Embryonic facial prominence (tissue), 1 donor: ENCODE data around the gene PLSCR3.

Experiments
- DNase-seq: peaks from one replicate; pipeline ENCODE4 v3.0.0-alpha.2; 2016; ENCODE audit errors: extremely low spot score

PLSCR3 gene

DNA sequence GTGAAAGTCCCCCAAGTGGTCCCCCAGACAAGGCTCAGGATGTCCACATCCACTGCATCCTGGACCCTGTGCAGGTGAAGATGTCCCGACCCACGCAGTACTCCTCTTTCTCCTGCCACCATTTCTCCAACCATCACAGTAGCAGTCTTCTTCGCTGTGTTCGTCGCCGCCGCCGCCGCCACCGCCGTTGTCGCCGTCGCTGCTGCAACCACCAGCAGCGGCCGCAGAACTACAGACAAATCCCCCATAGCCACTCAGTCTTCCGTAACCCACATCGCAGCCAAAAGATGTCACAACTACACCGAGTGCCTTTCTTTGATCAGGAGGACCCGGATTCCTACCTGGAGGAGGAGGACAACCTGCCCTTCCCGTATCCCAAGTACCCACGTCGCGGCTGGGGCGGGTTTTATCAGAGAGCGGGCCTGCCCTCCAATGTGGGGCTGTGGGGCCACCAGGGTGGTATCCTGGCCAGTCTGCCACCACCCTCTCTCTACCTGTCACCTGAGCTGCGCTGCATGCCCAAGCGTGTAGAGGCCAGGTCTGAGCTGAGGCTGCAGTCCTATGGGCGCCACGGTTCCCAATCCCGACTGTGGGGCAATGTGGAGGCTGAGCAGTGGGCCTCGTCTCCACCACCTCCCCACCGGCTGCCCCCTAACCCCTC, 32.0 kb upstream of the PLSCR3 start:
- no peak for DNase-seq

DNA sequence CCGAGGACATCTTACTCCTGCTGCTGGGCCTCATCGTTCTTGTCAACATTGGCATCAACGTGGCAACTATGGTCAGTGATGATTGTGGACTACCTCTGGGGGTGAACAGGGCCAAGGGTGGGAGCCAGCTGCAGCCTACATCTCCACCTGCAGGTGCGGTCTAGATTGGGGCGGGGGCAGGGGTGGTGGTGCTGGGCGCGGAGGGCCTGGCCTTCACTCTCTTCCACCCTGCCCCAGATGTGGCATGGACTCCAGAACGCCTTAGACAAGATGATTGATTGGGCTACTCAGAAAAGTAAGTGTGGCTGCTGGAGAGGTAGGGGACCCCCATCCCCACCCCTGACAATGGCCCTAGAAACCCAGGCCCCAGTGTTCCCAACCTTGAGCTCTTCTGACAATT, 31.4 kb upstream of the PLSCR3 start:
- no peak for DNase-seq

DNA sequence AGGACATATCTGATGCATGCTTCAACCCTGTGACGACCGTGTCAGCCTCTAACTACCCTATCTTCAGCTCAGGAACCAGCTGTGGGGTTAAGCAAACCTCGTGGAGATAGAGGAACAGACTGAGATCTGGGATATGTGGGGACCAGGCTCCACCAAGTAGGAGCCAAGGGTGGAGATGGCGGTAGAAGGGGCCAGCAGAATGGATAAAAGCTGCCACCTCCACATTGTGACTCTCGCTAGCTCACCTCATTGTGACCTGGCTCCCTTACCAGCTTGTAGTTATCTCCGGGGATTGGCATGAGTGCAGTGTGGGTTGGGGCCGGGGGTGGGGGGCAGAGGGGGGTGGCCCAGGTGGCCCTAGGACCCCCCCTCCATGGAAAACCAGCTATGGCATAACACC, 31.0 kb upstream of the PLSCR3 start, which contains the start of gene SPEM2:
Gene SPEM2 (plus strand): TSS at position 301 of the 400 bp plus-strand sequence. CDS start 73 bp downstream, at position 374.
- no peak for DNase-seq

DNA sequence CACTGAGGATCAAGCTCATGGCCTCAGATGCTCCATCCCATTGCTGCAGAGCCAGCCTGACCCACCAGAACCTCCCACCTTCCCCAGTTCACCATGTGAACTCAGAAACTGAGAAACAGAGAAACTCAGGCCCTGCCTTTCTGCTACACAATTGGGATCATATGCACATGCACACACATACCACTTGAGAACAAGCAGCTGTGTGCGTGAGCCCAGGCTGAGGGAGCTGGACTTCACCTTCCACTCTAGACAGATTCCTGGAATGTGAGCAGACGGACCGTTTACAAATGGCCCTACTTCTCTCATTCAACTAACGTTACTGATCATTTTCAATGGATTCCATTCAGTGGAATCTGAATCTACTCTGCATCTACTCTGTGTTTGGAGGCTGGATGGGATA, 29.4 kb upstream of the PLSCR3 start:
- DNase-seq, result no peak

DNA sequence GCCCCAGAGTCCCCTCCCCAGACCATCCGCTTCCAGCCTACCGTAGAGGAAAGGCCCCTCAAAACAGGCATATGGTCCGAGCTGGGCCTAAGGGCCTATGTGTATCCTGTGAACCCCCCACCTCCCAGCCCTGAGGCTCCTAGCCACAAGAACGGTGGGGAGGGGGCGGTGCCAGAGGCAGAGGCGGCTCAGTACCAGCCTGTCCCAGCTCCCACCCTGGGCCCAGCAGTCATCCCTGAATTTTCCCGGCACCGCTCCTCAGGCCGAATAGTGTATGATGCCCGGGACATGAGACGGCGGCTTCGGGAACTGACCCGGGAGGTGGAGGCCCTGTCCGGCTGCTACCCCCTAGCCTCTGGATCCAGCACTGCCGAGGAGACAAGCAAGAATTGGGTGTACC, 26.9 kb upstream of the PLSCR3 start:
- no peak for DNase-seq

DNA sequence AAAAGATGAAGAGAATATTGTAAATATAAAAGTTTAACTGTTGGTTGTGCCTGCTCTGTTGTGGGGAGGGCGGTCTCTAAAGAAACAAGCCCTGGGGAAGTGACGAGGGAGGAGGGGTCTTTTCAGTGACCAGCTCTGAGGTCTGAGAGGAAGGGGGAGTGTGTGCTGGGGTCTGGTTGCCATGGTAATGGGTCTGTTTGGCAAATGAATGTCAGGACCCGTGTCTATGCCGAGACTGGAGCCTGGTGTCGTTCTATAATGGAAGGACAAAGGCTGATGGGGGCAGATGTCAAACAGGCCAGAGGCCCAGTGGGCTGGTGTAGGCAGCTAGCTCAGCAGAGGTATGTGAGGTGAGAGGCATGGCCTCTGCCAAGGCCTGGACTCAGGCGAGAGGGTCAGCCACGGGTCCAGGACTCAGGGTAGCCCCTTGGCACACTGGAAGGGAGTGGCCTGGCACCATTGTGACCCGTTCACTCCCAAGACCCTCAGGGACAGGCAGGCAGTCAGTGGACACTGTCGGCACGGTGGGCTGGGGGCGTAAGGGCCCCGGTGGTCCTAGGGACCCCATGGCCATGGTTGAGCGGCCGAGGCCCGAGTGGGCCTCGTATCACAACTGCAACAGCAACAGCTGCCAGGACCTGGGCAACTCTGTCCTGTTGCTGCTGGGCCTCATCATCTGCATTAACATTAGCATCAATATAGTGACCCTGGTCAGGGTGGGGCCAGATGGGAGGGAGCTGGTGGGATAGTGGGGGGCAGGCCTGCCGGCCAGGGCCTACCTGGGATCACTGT, 25.7 kb upstream of the PLSCR3 start, which contains the start of gene SPEM1:
Gene SPEM1 (plus strand): TSS at position 506 of the 792 bp plus-strand sequence. CDS start 61 bp downstream, at position 567.
- no peak for DNase-seq

DNA sequence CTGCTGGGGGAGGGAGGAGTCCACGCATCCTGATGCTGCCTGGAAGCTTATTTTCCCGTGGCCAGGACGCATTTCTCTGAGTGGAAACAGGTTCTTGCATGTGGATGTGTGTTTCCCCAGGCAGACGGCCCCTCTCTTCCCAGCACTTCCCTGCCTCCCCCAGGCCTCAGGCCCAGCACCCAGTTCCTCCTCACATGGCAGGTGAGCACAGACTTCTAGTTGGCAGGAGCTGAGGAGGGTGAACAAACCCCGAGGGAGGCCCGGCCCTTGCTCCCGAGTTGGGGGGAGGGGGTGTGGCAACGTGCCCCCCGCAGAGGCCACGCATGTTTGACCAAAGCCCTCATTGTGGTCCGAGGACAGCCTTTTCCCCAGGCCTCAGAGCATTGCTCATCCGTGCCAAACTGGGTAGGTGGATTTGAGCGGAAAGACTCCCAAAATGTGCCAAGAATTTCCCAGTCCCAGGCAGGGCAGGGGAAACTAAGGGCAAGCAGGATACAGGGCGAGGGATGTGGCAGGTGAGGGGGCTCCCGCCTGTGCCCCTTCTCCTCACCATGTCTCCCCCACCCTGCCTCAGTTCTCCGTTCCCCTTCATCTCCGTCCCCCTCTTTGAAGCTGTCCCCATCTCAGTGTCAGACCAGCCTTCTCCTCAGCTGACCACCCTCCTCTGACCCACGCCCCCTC, 24.3 kb upstream of the PLSCR3 start:
- no peak for DNase-seq

DNA sequence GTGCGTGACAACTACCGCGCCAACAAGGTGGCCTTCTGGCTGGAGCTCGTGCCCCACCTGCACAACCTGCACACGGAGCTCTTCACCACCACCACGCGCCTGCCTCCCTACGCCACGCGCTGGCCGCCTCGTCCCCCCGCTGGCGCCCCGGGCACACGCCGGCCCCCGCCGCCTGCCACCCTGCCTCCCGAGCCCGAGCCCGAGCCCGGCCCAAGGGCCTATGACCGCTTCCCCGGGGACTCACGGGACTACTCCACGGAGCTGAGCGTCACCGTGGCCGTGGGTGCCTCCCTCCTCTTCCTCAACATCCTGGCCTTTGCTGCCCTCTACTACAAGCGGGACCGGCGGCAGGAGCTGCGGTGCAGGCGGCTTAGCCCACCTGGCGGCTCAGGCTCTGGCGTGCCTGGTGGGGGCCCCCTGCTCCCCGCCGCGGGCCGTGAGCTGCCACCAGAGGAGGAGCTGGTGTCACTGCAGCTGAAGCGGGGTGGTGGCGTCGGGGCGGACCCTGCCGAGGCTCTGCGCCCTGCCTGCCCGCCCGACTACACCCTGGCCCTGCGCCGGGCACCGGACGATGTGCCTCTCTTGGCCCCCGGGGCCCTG, 22.8 kb upstream of the PLSCR3 start:
- DNase-seq, result no peak

DNA sequence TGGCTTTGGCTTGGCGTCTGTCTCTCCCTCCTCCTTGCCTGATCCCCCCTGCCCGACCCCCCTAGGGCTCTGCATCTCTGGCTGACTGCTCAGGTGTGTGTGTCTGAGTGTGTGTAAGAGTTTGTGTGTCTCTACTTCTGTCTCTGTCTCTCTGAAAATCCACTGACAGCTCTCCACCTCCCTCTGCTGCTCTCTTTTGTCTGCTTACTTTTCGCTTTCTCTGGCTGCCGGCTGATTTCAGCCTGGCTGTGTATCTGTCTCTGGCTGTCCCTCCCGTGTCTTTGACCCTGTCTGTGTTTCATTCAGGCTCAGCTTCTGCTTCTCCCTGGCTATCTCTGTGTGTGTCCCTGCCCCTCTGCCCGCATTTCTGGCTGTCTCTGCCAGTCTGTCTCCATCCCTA, 22.0 kb upstream of the PLSCR3 start:
- no peak for DNase-seq

DNA sequence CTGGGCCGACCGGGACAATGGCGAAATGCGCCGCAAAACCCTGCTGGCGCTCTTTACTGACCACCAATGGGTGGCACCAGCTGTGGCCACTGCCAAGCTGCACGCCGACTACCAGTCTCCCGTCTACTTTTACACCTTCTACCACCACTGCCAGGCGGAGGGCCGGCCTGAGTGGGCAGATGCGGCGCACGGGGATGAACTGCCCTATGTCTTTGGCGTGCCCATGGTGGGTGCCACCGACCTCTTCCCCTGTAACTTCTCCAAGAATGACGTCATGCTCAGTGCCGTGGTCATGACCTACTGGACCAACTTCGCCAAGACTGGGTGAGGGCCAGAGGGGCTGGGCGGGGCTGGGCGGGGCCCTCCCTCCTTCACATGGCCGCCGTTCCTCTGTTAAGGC, 21.5 kb upstream of the PLSCR3 start:
- DNase-seq, result no peak

DNA sequence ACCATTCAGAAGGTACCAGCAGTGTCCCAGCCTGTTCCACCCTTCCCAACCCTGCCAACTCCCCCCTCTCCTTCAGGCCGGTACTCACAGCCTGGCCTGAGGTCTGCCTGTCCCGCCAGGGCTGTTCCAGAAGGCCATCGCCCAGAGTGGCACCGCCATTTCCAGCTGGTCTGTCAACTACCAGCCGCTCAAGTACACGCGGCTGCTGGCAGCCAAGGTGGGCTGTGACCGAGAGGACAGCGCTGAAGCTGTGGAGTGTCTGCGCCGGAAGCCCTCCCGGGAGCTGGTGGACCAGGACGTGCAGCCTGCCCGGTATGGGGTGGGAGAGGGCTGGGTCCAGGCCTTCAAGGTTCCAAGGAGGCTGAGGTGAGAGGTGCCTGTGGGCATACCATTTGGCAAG, 20.5 kb upstream of the PLSCR3 start:
- no peak for DNase-seq

DNA sequence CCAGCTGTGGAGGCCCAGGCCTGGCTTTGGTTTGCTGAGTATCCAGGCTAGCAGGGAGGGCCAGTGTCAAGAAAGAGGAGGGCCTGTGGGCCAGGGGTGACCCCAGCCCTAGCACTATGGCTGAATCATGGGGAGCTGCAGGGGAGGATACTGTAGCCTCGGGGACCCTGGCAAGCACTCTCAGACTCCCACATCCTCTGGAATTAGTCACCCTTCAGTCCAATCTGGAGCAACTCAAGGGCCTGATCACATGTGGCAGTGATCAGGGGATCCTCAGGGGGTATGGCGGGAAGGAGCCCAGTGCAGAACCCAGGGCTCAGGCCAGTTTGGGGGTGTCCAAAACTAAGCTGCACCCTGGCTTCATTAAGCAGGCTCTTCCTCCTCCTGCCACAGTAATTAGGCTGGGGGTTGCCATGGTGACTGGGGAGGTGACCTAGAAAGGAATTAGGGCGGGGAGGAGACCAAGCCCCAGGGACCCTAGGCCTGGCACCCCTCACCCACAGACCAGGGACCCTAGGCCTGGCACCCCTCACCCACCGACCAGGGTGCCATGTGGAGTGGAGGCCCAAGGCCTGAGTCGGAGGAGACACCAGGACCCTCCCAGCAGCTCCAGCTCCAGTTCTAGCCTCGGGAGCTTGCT, 19.1 kb upstream of the PLSCR3 start:
- DNase-seq, result no peak

DNA sequence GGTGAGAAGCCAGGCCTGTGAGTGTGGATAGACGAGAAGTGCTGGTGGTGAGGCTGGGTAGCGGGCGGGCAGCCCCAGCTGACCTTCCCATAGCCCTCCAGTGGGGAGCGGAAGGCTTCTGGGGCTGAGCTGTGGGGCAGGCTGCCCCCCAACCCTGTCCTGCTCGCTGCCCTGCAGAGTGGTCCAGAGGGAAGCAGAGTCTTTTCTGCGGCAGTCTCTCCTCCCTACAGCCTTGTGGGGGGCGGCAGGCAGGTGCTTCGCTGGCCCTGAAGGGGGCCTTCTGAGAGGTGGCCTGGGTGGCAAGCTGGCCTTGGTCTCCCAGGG, 17.1 kb upstream of the PLSCR3 start:
- no peak for DNase-seq

DNA sequence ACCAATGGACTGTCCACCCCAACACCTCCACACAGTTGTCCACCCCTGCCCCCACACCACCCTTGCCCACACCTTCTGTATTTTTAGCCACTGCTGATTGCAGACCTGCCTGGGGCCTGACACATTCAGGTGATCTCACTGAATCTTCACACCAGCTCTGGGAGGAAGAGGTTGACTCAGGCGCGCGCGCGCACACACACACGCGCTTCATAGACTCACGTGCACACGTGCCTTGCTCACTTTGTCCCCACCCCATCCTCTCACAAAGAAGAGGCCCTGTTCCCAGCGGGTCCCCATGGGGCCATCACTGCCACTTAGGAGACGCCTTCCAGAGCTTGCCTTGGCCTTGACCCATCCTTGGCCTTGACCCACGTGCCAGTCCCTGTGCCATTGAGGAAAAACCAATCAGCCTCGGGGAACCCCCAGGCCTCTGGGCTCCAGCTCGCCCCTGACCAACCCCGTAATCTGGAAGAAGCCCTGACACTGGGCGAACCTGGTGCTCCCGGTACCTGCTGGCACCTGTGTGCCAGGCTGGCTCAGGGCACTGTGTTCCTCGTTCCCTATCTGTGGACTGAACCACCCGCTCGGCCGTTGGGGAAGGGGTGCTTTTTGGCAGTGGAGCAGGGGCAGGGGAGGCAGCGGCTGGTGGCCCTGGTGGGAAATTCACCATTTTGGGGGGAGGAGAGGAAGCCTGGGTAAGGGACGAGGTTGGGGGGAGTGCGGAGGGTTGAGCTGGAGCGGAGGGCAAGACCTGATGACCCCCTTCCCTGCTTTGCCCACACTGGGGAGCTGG, 16.5 kb upstream of the PLSCR3 start:
- no peak for DNase-seq

DNA sequence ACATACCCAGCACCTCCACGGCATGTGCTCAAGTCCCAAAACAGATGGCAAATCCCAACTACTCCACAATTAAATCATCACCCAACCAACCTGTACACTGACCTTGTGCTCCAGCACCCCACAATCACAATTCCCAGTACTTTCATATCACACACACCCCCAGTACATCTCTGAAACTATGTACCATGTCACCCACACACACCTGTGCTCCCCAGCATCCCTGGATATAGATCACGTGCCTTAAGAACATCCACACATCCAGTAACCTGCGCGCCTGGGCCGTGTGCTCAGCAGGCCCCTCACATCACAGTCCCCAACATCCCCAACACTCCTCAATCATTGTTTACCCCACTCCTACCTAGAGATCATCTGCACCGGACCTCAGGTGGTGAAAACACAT, 15.4 kb upstream of the PLSCR3 start:
- DNase-seq, result no peak

DNA sequence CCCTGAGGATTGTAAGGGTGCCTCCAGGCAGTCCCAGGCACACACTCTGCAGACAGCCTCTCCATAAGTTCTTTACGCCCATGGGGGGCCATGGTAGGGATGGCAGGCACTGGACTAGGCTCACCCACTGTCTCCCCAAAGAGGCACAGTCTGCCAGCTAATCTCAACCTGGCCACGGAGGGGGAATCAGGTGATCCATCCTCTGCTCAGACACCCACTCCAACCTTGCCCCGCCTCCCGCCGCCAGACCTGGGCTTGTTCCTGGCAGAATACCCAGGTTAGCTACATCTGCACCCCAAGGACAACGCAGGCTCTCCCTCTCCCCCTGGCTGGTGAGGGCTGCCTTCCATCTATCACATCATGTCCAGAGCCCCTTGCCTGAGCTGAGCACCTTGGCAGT, 14.5 kb upstream of the PLSCR3 start:
- no peak for DNase-seq

DNA sequence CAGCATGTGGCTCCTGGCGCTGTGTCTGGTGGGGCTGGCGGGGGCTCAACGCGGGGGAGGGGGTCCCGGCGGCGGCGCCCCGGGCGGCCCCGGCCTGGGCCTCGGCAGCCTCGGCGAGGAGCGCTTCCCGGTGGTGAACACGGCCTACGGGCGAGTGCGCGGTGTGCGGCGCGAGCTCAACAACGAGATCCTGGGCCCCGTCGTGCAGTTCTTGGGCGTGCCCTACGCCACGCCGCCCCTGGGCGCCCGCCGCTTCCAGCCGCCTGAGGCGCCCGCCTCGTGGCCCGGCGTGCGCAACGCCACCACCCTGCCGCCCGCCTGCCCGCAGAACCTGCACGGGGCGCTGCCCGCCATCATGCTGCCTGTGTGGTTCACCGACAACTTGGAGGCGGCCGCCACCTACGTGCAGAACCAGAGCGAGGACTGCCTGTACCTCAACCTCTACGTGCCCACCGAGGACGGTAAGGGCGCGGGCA, 14.0 kb upstream of the PLSCR3 start:
- DNase-seq, result no peak

DNA sequence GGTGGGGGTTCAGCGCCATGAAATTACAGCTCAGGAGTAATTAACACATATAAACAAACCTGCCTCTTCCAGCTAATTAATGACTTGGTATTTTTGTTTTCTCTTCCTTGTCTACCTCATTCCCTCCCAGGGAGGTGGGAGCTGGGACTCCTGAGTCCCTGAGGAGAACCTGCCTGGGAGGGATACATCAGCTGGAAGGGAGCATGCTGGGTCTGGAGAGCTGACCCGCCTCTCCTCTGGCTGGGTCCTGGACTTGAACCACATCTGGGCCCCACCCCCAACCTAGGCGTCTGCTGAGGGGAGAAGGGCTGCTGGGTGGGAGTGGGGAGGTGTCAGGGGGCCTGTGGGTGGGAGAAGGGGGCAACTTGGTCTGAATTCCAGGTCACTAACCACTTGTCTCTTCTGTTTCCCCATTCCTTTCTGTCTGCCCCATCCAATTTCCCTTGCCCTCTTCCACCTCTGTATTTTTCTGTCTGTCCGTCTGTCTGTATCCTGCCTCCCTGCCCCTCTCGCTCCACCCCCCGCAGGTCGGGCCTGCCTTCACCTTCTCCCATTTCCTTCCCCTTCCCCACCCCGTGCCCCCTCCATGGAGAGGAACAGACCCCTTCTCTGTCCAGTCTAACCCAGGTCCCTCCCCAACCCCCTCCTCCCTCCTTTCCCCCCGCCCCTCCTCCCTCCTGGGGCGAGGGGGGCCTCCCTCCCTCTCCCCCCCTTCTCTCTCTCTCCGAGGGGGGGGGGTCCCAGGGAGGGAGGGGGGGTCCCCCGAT, 13.3 kb upstream of the PLSCR3 start, which contains the start of gene NLGN2:
Gene NLGN2 (plus strand): TSS at position 361 of the 767 bp plus-strand sequence. CDS start 411 bp downstream, outside the sequence.
- no peak for DNase-seq

DNA sequence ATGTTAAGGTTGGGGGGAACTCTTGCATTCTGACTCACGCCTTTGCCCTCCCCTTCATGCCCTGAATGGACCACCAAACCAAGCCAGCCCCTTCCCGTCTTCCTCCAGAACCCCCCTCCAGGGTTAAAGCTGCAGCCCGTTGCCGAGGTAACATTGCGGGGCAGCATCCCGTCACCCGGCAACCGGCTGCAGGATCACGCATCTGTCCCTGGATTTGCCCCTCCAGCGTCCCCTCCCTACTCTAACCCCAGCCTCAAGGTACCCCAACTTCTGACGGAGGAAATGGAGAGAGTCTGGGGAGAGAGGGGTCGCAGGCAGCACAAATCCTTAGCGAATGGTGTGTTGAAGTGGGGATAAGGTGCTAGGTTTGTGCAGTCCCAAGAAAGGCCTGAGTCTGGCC, 12.8 kb upstream of the PLSCR3 start:
- no peak for DNase-seq

DNA sequence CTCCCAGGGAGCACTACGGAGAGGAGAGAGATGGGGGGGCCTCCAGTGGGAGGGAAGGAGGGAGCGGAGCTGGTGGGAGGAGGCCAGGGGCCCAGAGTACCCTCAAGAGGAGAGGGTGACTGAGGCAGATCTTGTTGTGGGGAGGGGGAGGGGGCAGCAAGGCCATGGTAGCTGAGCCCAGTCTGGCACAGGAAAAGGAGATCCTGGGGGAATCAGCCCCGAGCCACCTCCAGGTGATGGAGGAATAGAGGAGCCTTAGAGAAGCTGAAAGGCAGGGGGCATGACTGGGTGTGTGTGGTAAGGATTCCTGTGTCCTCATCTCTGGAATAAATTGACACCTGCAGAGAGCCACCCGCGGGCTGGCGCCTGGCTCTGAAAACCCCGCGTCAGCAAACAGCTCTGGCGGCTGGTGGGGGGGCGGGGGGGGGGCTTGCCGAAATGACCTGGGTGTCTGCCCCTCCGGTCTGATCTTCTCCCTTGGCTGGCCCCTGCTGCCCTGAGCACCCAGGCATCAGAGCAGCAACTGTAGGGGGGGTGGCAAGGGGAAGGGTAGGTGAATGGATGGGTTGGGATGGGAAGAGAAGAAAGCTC, 12.0 kb upstream of the PLSCR3 start:
- no peak for DNase-seq
